T-helper 2 cell (primary cell): ENCODE measurements around the gene TSFM.
A peak's percentile ranks its signal among the peaks of the same experiment; 100 is the strongest.
"Not testable (repeated sequence)": the region's sequence is repeated elsewhere in the genome, so short reads cannot be mapped to it uniquely, and the experiment has no call there.

Experiments
- DNase-seq, 5 experiments: peaks; one replicate each; pipeline versions ENCODE4 v3.0.0 to v3.0.0-alpha.2; 2012 to 2022

Gene TSFM

GRCh38 chr12:57763881-57764661, 18.5 kb upstream of the TSFM start:
- DNase-seq, result no peak

- DNase-seq, result peak in 1 of 5 experiments; percentile 23
These were observed 18.0 kb upstream of the TSFM start for GRCh38 chr12:57764662-57765002.

- DNase-seq, result peak in 3 of 5 experiments; percentile 31 to 51 (median 47)
These were observed 17.4 kb upstream of the TSFM start for GRCh38 chr12:57765003-57765697.

- DNase-seq, result no peak
These were observed 16.7 kb upstream of the TSFM start for GRCh38 chr12:57765698-57766463.

- DNase-seq, result no peak
These were observed 15.9 kb upstream of the TSFM start, which contains the start of gene CYP27B1 for GRCh38 chr12:57766464-57767304. TSS of gene CYP27B1 (minus strand) at chr12:57767078. CDS start at chr12:57767041, 37 bp downstream.

- DNase-seq, result no peak
These were observed 15.3 kb upstream of the TSFM start for GRCh38 chr12:57767305-57767698.

- DNase-seq, result no peak
These were observed 14.7 kb upstream of the TSFM start for GRCh38 chr12:57767876-57768275.

- DNase-seq, result no peak
These were observed 13.0 kb upstream of the TSFM start for GRCh38 chr12:57769594-57769993.

- no peak for DNase-seq
These were observed 11.9 kb upstream of the TSFM start for GRCh38 chr12:57770734-57771133.

GRCh38 chr12:57771236-57771872, 11.2 kb upstream of the TSFM start:
- peak in 4 of 5 experiments; percentile 50 to 89 (median 82) for DNase-seq

- DNase-seq, result peak; percentile 64 to 96 (median 88)
These were observed 10.6 kb upstream of the TSFM start, which contains the start of gene METTL1 for GRCh38 chr12:57771873-57772428. TSS of gene METTL1 (minus strand) at chr12:57772105. CDS start at chr12:57772083, 22 bp downstream.

GRCh38 chr12:57772429-57773322, 9.9 kb upstream of the TSFM start, which contains the start of gene EEF1AKMT3:
TSS of gene EEF1AKMT3 (plus strand) at chr12:57772614. CDS start at chr12:57772725, 111 bp downstream.
- DNase-seq, result peak in 3 of 5 experiments; percentile 14 to 34 (median 28)

GRCh38 chr12:57774634-57775033, 8.0 kb upstream of the TSFM start:
- not testable (repeated sequence) for DNase-seq

- DNase-seq, result no peak
These were observed 7.5 kb upstream of the TSFM start for GRCh38 chr12:57775044-57775443.

GRCh38 chr12:57775563-57776246, 6.9 kb upstream of the TSFM start:
- DNase-seq, result no peak

- no peak for DNase-seq
These were observed 6.4 kb upstream of the TSFM start for GRCh38 chr12:57776247-57776587.

- no peak for DNase-seq
These were observed 5.2 kb upstream of the TSFM start for GRCh38 chr12:57777367-57777766.

- DNase-seq, result no peak
These were observed 4.7 kb upstream of the TSFM start for GRCh38 chr12:57777911-57778310.

GRCh38 chr12:57779736-57780135, 2.9 kb upstream of the TSFM start:
- no peak for DNase-seq
